Mesenchymal stem cell (in vitro differentiated cells and primary cell): ENCODE measurements around the gene PDE1A.

Experiments used
- DNase-seq: peaks from one replicate; pipeline ENCODE4 v3.0.0-alpha.2; 2013
- H2AFZ ChIP-seq: one replicate; pipeline ENCODE4 v1.6.1; 2013; ENCODE audit warnings: low read depth, mild to moderate bottlenecking, control low read depth, inconsistent platforms, low read length, moderate library complexity
- H2AK5ac ChIP-seq: 2 replicates; pipeline ENCODE4 v1.6.1; 2013; ENCODE audit warnings: low read length, moderate library complexity, mild to moderate bottlenecking, inconsistent platforms; ENCODE audit not compliant: severe bottlenecking
- H2BK120ac ChIP-seq: one replicate; pipeline ENCODE4 v1.6.1; 2013; ENCODE audit warnings: low read depth, mild to moderate bottlenecking, inconsistent platforms, low read length, moderate library complexity
- H2BK12ac ChIP-seq, 2 experiments: one replicate each; pipeline ENCODE4 v1.6.1; 2013; ENCODE audit warnings: inconsistent platforms in 2 of 2, low read length in 2 of 2, mild to moderate bottlenecking in 2 of 2, moderate library complexity in 2 of 2, control low read depth in 1 of 2
- H2BK15ac ChIP-seq: one replicate; pipeline ENCODE4 v1.6.1; 2013; ENCODE audit warnings: mild to moderate bottlenecking, low read depth, inconsistent platforms; ENCODE audit not compliant: poor library complexity, severe bottlenecking
- H2BK5ac ChIP-seq: 2 replicates; pipeline ENCODE4 v1.6.1; 2013; ENCODE audit warnings: low read depth, mild to moderate bottlenecking, low read length, control low read depth, inconsistent platforms; ENCODE audit not compliant: poor library complexity, severe bottlenecking
- H3K14ac ChIP-seq, 2 experiments: one replicate each; pipeline ENCODE4 v1.6.1; 2013; ENCODE audit warnings: inconsistent platforms in 2 of 2, low read length in 2 of 2, control low read depth in 1 of 2, mild to moderate bottlenecking in 1 of 2, moderate library complexity in 1 of 2
- H3K18ac ChIP-seq, 2 experiments: one replicate each; pipeline ENCODE4 v1.6.1; 2013; ENCODE audit warnings: inconsistent platforms in 2 of 2, low read length in 2 of 2, control low read depth in 1 of 2, low read depth in 1 of 2, mild to moderate bottlenecking in 1 of 2
- H3K23ac ChIP-seq, 2 experiments: one replicate each; pipeline ENCODE4 v1.6.1; 2013; ENCODE audit warnings: inconsistent platforms in 2 of 2, low read length in 2 of 2, mild to moderate bottlenecking in 2 of 2, moderate library complexity in 2 of 2, control low read depth in 1 of 2
- H3K27ac ChIP-seq: 2 replicates; pipeline ENCODE4 v1.5.1; 2013; ENCODE audit warnings: mild to moderate bottlenecking, moderate library complexity, low read length, control low read depth, inconsistent platforms; ENCODE audit not compliant: poor library complexity, severe bottlenecking
- H3K27me3 ChIP-seq, 2 experiments: 2 replicates each; pipeline versions ENCODE4 v1.6.1 to v1.7.0; 2013; ENCODE audit warnings: low read length in 2 of 2, mild to moderate bottlenecking in 2 of 2, moderate library complexity in 2 of 2, control low read depth in 1 of 2, inconsistent platforms in 1 of 2; ENCODE audit not compliant: control insufficient read depth in 1 of 2, insufficient read depth in 1 of 2
- H3K36me3 ChIP-seq, 2 experiments: 2 replicates each; pipeline versions ENCODE4 v1.6.1 to v1.7.0; 2013; ENCODE audit warnings: low read length in 2 of 2, control low read depth in 1 of 2, inconsistent platforms in 1 of 2, low read depth in 1 of 2, mild to moderate bottlenecking in 1 of 2; ENCODE audit not compliant: insufficient read depth in 2 of 2, control insufficient read depth in 1 of 2
- H3K4ac ChIP-seq, 2 experiments: one replicate each; pipeline ENCODE4 v1.6.1; 2013; ENCODE audit warnings: inconsistent platforms in 2 of 2, low read length in 2 of 2, mild to moderate bottlenecking in 2 of 2, moderate library complexity in 2 of 2, control low read depth in 1 of 2, low read depth in 1 of 2
- H3K4me1 ChIP-seq: 2 replicates; pipeline ENCODE4 v1.6.1; 2013; ENCODE audit warnings: low read depth, low read length, control low read depth; ENCODE audit not compliant: control insufficient read depth, insufficient read depth
- H3K4me2 ChIP-seq: 2 replicates; pipeline ENCODE4 v1.6.1; 2013; ENCODE audit warnings: low read length, mild to moderate bottlenecking, inconsistent platforms; ENCODE audit not compliant: poor library complexity, severe bottlenecking
- H3K4me3 ChIP-seq, 2 experiments: 2 replicates each; pipeline versions ENCODE4 v1.5.1 to v1.7.0; 2013; ENCODE audit warnings: low read length in 2 of 2, mild to moderate bottlenecking in 2 of 2, control low read depth in 1 of 2, low read depth in 1 of 2; ENCODE audit not compliant: insufficient read depth in 1 of 2
- H3K79me1 ChIP-seq: replicated peaks from 2 replicates; pipeline ENCODE4 v1.6.1; 2013; ENCODE audit warnings: mild to moderate bottlenecking, control low read depth, low read length, inconsistent platforms; ENCODE audit not compliant: poor library complexity, severe bottlenecking
- H3K9ac ChIP-seq: 2 replicates; pipeline ENCODE4 v1.7.0; 2013; ENCODE audit warnings: mild to moderate bottlenecking, low read length, moderate library complexity
- H3K9me3 ChIP-seq: 2 replicates; pipeline ENCODE4 v1.7.0; 2013; ENCODE audit warnings: mild to moderate bottlenecking, low read length; ENCODE audit not compliant: control insufficient read depth
- H4K8ac ChIP-seq: one replicate; pipeline ENCODE4 v1.6.1; 2013; ENCODE audit warnings: inconsistent platforms, mild to moderate bottlenecking, low read length, moderate library complexity
- H4K91ac ChIP-seq: one replicate; pipeline ENCODE4 v1.6.1; 2013; ENCODE audit warnings: mild to moderate bottlenecking, low read length, inconsistent platforms
- WGBS: methylation state at CpG from one replicate; pipeline ENCODE4 v1.1.7; 2013; ENCODE audit warnings: mixed read lengths; 5-methylcytosine and 5-hydroxymethylcytosine counted together

PDE1A gene

DNA sequence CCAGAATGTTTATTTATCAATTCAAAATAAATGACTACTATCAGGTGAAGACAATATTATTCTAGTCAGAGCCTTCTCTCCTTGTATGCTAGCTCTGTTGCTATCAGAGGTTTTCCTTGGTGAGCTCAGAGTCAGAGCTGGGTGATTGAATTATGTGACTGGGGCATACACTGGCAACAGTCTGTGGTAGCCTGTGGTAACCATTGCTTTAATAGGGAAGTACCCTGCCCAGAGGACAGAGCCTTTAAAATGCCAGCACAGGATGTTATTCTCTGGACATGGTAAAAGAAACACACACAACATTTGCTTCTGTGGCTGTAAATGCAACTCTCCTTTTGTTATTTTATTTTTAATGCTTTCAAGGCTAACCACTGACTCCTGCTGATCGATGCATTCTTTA, 316.5 kb downstream of the PDE1A start:
- WGBS = 80% methylated on average over 1 of the region's 1 CpG
- Histone ChIP-seq H3K4me3 (no peak overlapping the region), H2AK5ac (no peak overlapping the region), H3K4me1 (no peaks in the 10 kb centered on the region), H2BK15ac (no peak overlapping the region), H3K27ac (no peak overlapping the region), H3K9me3 (no peaks in the 10 kb centered on the region), H3K18ac (no peak overlapping the region), H3K14ac (no peak overlapping the region), H3K79me1 (no peaks in the 10 kb centered on the region), H3K4me2 (no peak overlapping the region), H2BK12ac (no peak overlapping the region), H3K27me3 (no peaks in the 10 kb centered on the region), H2AFZ (no peak overlapping the region), H3K4ac (no peak overlapping the region), H4K8ac (no peak overlapping the region), H3K23ac (no peak overlapping the region), H2BK120ac (no peak overlapping the region), H3K36me3 (no peaks in the 10 kb centered on the region), H2BK5ac (no peak overlapping the region), H4K91ac (no peak overlapping the region), H3K9ac (no peak overlapping the region)
- DNase-seq = no peak

DNA sequence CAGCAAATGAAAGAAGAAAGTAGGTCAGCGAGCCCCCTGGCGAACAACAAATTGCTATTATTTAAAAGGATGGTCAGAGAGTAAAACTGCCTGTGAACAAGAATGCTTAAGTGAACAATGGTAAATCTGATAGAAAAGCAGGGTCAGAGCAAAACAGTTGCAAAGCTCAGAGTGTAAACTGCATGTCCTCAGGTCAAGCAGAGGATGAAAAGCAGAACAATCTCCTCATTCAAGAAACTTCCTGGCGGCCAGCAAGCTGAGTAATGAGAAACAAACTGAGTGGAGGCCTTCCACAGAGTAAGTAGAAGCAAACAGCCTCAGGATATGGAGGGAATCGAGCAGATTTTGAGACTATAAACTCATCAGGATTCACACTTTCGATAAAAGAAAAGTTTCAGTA, 323.3 kb downstream of the PDE1A start:
- H3K18ac ChIP-seq = no peak overlapping the region
- H4K8ac ChIP-seq = no peak overlapping the region
- H3K4ac ChIP-seq = no peak overlapping the region
- H4K91ac ChIP-seq = no peak overlapping the region
- H3K9me3 ChIP-seq = no peaks in the 10 kb centered on the region
- H2BK5ac ChIP-seq = no peak overlapping the region
- H2BK12ac ChIP-seq = no peak overlapping the region
- no peak overlapping the region for H3K14ac ChIP-seq
- no peak overlapping the region for H3K23ac ChIP-seq
- no peak overlapping the region for H2BK15ac ChIP-seq
- 77% methylated on average over 5 of the region's 5 CpGs for WGBS
- no peaks in the 10 kb centered on the region for H3K27me3 ChIP-seq
- H3K4me3 ChIP-seq = no peak overlapping the region
- no peaks in the 10 kb centered on the region for H3K36me3 ChIP-seq
- no peak overlapping the region for H3K4me2 ChIP-seq
- H2AFZ ChIP-seq = no peak overlapping the region
- H2AK5ac ChIP-seq = no peak overlapping the region
- H3K79me1 ChIP-seq = no peaks in the 10 kb centered on the region
- no peak overlapping the region for H2BK120ac ChIP-seq
- no peak overlapping the region for H3K9ac ChIP-seq
- H3K4me1 ChIP-seq = peaks cover 1% of the 10 kb centered on the region
- no peak overlapping the region for H3K27ac ChIP-seq
- no peak for DNase-seq

GRCh38 chr2:182101263-182101662, 325.6 kb downstream of the PDE1A start:
- Histone ChIP-seq H3K27me3 (no peaks in the 10 kb centered on the region), H3K23ac (no peak overlapping the region), H3K4me3 (no peak overlapping the region), H3K4ac (no peak overlapping the region), H2AFZ (no peak overlapping the region), H3K79me1 (no peaks in the 10 kb centered on the region), H4K8ac (no peak overlapping the region), H3K36me3 (no peaks in the 10 kb centered on the region), H3K4me1 (peaks cover 1% of the 10 kb centered on the region), H2BK12ac (no peak overlapping the region), H3K14ac (no peak overlapping the region), H3K18ac (no peak overlapping the region), H2AK5ac (no peak overlapping the region), H3K9ac (no peak overlapping the region), H3K4me2 (no peak overlapping the region), H4K91ac (no peak overlapping the region), H2BK120ac (no peak overlapping the region), H3K27ac (no peak overlapping the region), H3K9me3 (no peaks in the 10 kb centered on the region), H2BK5ac (no peak overlapping the region), H2BK15ac (no peak overlapping the region)
- DNase-seq = no peak

- Histone ChIP-seq H3K9me3 (peaks cover 2% of the 10 kb centered on the region), H4K91ac (no peak overlapping the region), H2AFZ (no peak overlapping the region), H2BK120ac (no peak overlapping the region), H3K27ac (no peak overlapping the region), H4K8ac (no peak overlapping the region), H3K4me2 (no peak overlapping the region), H3K9ac (no peak overlapping the region), H2AK5ac (no peak overlapping the region), H3K23ac (no peak overlapping the region), H2BK5ac (no peak overlapping the region), H3K36me3 (no peaks in the 10 kb centered on the region), H2BK12ac (no peak overlapping the region), H3K4ac (no peak overlapping the region), H3K14ac (no peak overlapping the region), H3K4me3 (no peak overlapping the region), H2BK15ac (no peak overlapping the region), H3K4me1 (peaks cover 1% of the 10 kb centered on the region), H3K18ac (no peak overlapping the region), H3K27me3 (no peaks in the 10 kb centered on the region), H3K79me1 (no peaks in the 10 kb centered on the region)
- no CpG with 5 or more reads among the region's 1 CpG for WGBS
- no peak for DNase-seq
These were observed 328.2 kb downstream of the PDE1A start for GRCh38 chr2:182098648-182099047.
